HepG2 (cell line): ENCODE measurements around the gene VTN.

Experiments
- EHMT2 ChIP-seq: fragments of 200-600 bp; sonication (generic); IDR thresholded peaks from 2 replicates; pipeline ENCODE4 v1.7.0; 2017; ENCODE audit warnings: antibody characterized with exemption, low read depth, low read length, borderline replicate concordance
- EP300 ChIP-seq, 3 experiments: sonication (generic) in 1 of 3; formaldehyde crosslinking in 1 of 3; IDR thresholded peaks; 2 replicates each; pipeline versions ENCODE4 v1.5.1 to v1.6.1; 2011 to 2020; ENCODE audit warnings: low read depth in 2 of 3, low read length in 2 of 3, borderline replicate concordance in 1 of 3, improper control_type of control experiment in 1 of 3, mild to moderate bottlenecking in 1 of 3, missing genetic modification reagents in 1 of 3, moderate library complexity in 1 of 3
- ETS1 ChIP-seq: sonication (generic); formaldehyde crosslinking; IDR thresholded peaks from 2 replicates; pipeline ENCODE4 v1.4.0; 2020; ENCODE audit warnings: missing genetic modification reagents
- EZH2 ChIP-seq: conservative IDR thresholded peaks from 2 replicates; pipeline ENCODE4 v1.6.1; 2012; ENCODE audit warnings: mild to moderate bottlenecking, low read depth, low read length, moderate library complexity
- FOXP4 ChIP-seq: sonication (generic); formaldehyde crosslinking; IDR thresholded peaks from 2 replicates; pipeline ENCODE4 v1.4.0; 2020; ENCODE audit warnings: missing genetic modification reagents
- GATAD2A ChIP-seq: IDR thresholded peaks from 2 replicates; pipeline ENCODE4 v1.6.1; 2016
- HOXA5 ChIP-seq: sonication (generic); formaldehyde crosslinking; IDR thresholded peaks from 2 replicates; pipeline ENCODE4 v1.4.0; 2020; ENCODE audit warnings: missing genetic modification reagents
- HOXA7 ChIP-seq: sonication (generic); formaldehyde crosslinking; IDR thresholded peaks from 2 replicates; pipeline ENCODE4 v1.8.1; 2022; ENCODE audit warnings: mild to moderate bottlenecking, missing genetic modification reagents, moderate library complexity
- RBM22 ChIP-seq: fragments of 200-400 bp; formaldehyde crosslinking; optimal IDR thresholded peaks from 2 replicates; pipeline ENCODE3; 2017; ENCODE audit warnings: mild to moderate bottlenecking, low read length, moderate library complexity
- ZBTB26 ChIP-seq: IDR thresholded peaks from 2 replicates; pipeline ENCODE4 v1.6.1; 2016; ENCODE audit warnings: missing compliant biosample characterization, missing genetic modification reagents, borderline replicate concordance
- ZNF205 ChIP-seq: IDR thresholded peaks from 2 replicates; pipeline ENCODE4 v1.6.1; 2018; ENCODE audit warnings: missing biosample characterization, missing genetic modification reagents
- ZNF576 ChIP-seq: sonication (generic); formaldehyde crosslinking; IDR thresholded peaks from 2 replicates; pipeline ENCODE4 v1.4.0; 2020; ENCODE audit warnings: mild to moderate bottlenecking, missing genetic modification reagents

GRCh38 chr17:28327031-28327607 lies 43.0 kb downstream of the VTN start:
- no peak for TF ChIP-seq ZNF576
- no peak for TF ChIP-seq HOXA5 (CRISPR knock-in tag)
- TF ChIP-seq EZH2, result no peak
- TF ChIP-seq ZNF205 (CRISPR knock-in tag), result no peak
- TF ChIP-seq GATAD2A (CRISPR knock-in tag), result no peak
- TF ChIP-seq EHMT2, result no peak
- no peak for TF ChIP-seq RBM22
- TF ChIP-seq ETS1, result no peak
- no peak for TF ChIP-seq FOXP4 (CRISPR knock-in tag)
- TF ChIP-seq EP300 (IDR thresholded peaks at IDR 0.05; ENCODE audit: low read depth in 2 of 2, low read length in 2 of 2), result no peak
- TF ChIP-seq EP300 (CRISPR knock-in tag; IDR thresholded peaks at IDR 0.05; ENCODE audit: borderline replicate concordance), result no peak
- TF ChIP-seq HOXA7 (CRISPR knock-in tag), result no peak
- TF ChIP-seq ZBTB26, result no peak
